Large intestine (tissue), 3 donors: Measurements from ENCODE around the gene TMEM87A. TPM values are rescaled to one million over a fixed set of nuclear protein-coding genes. Genes with fewer than 3 reads are reported as not detected.

ENCODE experiments used
- DNase-seq, 2 donors: peaks; one replicate each; pipeline versions ENCODE4 v3.0.0 to v3.0.0-alpha.2; 2013
- H3K27ac ChIP-seq: one replicate; pipeline ENCODE4 v1.5.1; 2013; ENCODE audit warnings: low read length
- H3K27me3 ChIP-seq: 2 replicates; pipeline ENCODE4 v1.6.1; 2013; ENCODE audit warnings: low read length; ENCODE audit not compliant: control insufficient read depth, insufficient read depth
- H3K36me3 ChIP-seq: 2 replicates; pipeline ENCODE4 v1.6.1; 2013; ENCODE audit warnings: low read length; ENCODE audit not compliant: control insufficient read depth, insufficient read depth
- H3K4me1 ChIP-seq: one replicate; pipeline ENCODE4 v1.6.1; 2013; ENCODE audit warnings: low read length; ENCODE audit not compliant: control insufficient read depth, insufficient read depth
- H3K4me3 ChIP-seq: one replicate; pipeline ENCODE4 v1.5.1; 2013; ENCODE audit warnings: low read length
- H3K9me3 ChIP-seq: one replicate; pipeline ENCODE4 v1.6.1; 2013; ENCODE audit warnings: mild to moderate bottlenecking, low read depth, low read length, moderate library complexity; ENCODE audit not compliant: control insufficient read depth
- WGBS: methylation state at CpG from one replicate; pipeline ENCODE4 v1.1.5; 2013; ENCODE audit warnings: low lambda C conversion rate; ENCODE audit not compliant: insufficient coverage; 5-methylcytosine and 5-hydroxymethylcytosine counted together
- polyA plus RNA-seq: library from polyadenylated mRNA; unstranded; fragments of 120-200 nt; gene quantifications from one replicate; pipeline ENCODE4 v1.2.1, GENCODE V29; 2013

The TMEM87A gene
- polyA plus RNA-seq, 1 donor: 55.9 TPM

DNA sequence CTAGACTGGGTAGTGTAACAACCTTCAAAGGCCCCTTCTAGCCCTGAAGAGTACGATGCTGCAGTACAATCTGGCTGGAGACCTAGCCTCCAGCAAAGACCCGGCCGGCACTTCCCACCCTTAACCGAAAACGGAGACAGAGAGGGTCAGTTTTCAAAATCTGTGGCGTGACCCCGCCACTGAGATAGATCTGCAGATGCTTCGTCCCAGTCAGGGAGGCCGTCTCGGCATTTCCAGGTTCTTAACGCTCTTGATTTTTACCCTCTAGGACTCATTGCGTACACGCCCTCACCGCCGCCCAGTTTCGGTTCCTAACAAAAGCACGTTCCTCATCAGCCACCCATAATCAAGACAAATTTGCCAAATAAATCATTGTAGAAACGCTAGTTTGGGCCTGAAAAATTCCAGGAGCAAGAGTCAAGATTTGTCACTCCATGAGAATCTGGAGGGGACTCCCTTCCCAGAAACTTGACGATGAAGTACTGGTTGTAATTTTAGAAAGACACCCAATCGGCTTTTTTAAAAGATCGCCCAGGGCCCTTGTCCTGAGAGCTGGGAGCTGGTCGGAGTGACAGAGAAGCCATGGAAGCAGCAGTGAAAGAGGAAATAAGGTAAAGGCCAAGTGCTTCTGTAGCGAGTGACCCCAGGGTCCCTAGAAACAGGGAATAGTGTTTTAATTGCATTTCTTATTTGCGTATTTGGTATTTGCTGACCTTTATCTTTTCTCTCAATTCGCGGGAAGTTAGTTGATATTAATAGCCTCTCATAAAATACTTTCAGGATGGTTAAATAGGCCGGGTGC, 868 bp upstream of the TMEM87A start:
- H3K27ac ChIP-seq: peak overlapping the region; percentile 96
- DNase-seq: peak in 1 of 2 donors; percentile 83
- H3K4me3 ChIP-seq: peak overlapping the region; percentile 67
- H3K9me3 ChIP-seq: no peaks in the 10 kb centered on the region
- peaks cover under 1% of the 10 kb centered on the region for H3K36me3 ChIP-seq
- WGBS: 0% methylated on average over 1 of the region's 27 CpGs
- no peaks in the 10 kb centered on the region for H3K27me3 ChIP-seq
- peaks cover 22% of the 10 kb centered on the region for H3K4me1 ChIP-seq

DNA sequence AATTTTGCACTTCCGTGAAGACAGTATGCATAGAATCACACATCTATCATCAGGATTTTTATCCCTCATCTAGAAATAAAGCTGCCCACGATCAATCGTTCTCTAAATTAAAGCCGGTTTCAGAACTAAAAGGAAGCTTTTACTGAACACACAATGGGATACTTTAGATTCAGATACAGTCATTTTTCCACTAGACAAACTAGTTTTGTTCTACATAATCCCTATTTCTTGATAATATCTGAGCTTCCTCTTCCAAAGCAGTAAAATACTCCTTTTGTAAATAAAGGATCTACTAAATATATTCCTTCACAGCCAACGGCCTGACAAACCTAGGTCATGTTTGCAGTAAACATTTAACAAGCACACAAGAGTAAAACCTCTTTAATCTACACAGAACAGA, 2.2 kb downstream of the TMEM87A start:
- Histone ChIP-seq H3K27me3 (no peaks in the 10 kb centered on the region), H3K4me3 (peak overlapping the region; percentile 67), H3K27ac (peak overlapping the region; percentile 96), H3K4me1 (peaks cover 22% of the 10 kb centered on the region), H3K9me3 (no peaks in the 10 kb centered on the region), H3K36me3 (peaks cover 11% of the 10 kb centered on the region)
- DNase-seq: peak in 1 of 2 donors; percentile 16
- 71% methylated on average over 1 of the region's 5 CpGs for WGBS

DNA sequence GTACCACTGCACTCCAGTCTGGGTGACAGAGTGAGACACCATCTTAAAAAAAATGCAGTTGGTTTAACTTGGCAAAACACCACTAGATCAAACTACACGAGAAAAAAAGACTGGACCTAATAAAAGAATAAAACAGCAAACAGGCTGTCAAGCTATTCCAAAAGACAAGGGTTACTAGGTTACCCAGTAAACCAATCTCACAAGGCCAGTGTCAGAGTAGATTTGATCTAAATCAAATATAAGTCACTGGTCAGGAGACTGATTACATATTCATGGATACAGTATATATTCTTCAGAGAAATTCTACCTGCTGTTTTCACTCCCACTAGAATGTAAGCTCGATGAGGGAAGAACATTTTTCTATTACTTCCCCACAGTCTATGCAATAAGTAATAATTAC, 2.7 kb downstream of the TMEM87A start:
- no peaks in the 10 kb centered on the region for H3K27me3 ChIP-seq
- peak in 1 of 2 donors; percentile 34 for DNase-seq
- H3K9me3 ChIP-seq: no peaks in the 10 kb centered on the region
- H3K36me3 ChIP-seq: peaks cover 15% of the 10 kb centered on the region
- no CpG with 5 or more reads among the region's 2 CpGs for WGBS
- peak overlapping the region; percentile 67 for H3K4me3 ChIP-seq
- peaks cover 17% of the 10 kb centered on the region for H3K4me1 ChIP-seq
- peak overlapping the region; percentile 96 for H3K27ac ChIP-seq

DNA sequence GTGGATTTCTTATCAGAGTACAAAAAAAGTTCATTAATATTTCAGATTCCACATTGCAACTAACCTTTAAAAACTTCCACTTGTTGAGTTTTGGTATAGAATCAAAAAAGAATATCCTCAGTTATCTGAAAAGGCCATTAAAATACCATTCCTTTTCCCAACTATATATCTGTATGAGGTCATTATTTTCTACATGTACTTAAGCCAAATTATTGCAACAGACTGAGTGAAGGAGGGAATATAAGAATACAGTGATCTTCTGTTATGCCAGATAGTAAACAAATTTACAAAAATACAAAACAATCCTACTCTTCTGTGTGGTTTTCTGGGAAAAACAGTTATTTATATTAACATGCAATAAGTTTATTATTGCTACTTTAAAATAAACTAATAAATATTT, 5.9 kb downstream of the TMEM87A start:
- no peaks in the 10 kb centered on the region for H3K27me3 ChIP-seq
- peaks cover 40% of the 10 kb centered on the region for H3K36me3 ChIP-seq
- no peak overlapping the region for H3K4me3 ChIP-seq
- no peak overlapping the region for H3K27ac ChIP-seq
- no peak for DNase-seq
- H3K9me3 ChIP-seq: no peaks in the 10 kb centered on the region
- peaks cover 8% of the 10 kb centered on the region for H3K4me1 ChIP-seq

DNA sequence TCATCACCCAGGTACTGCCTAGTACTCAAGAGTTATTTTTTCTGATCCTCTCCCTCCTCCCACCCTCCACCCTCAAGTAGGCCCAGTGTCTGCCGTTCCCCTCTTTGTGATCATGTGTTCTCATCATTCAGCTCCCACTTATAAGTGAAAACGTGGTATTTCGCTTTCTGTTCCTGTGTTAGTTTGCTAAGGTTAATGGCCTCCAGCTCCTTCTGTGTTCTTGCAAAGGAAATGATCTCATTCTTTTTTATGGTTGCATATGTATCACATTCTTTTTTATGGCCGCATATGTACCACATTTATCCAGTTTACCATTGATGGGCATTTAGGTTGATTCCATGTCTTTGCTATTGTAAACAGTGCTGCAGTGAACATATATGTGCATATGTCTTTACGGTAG, 8.4 kb downstream of the TMEM87A start:
- no peak for DNase-seq
- Histone ChIP-seq H3K4me3 (no peak overlapping the region), H3K9me3 (no peaks in the 10 kb centered on the region), H3K27me3 (no peaks in the 10 kb centered on the region), H3K4me1 (peaks cover under 1% of the 10 kb centered on the region), H3K36me3 (peaks cover 55% of the 10 kb centered on the region), H3K27ac (no peak overlapping the region)
- WGBS: 100% methylated on average over 1 of the region's 5 CpGs

DNA sequence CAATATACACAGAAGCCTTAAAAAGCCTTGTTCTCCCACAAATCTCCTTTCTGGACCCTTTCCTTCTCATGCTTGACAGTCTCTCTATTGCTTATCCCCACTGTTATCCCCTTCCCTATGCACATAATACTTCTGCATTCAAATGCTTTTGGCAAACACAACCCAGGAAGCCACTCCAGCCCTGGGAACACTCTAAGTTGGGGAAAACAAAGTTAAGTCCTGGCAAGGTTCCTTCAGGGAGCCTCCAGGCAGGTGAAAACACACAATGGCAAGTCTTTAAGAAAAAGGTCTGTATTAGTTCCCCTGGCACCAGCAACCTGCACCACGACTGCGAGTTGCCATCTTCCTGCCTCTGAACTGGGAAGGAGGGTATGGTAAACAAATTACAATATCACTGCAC, 19.9 kb downstream of the TMEM87A start:
- Histone ChIP-seq H3K4me1 (no peaks in the 10 kb centered on the region), H3K27me3 (no peaks in the 10 kb centered on the region), H3K4me3 (no peak overlapping the region), H3K36me3 (peaks cover 58% of the 10 kb centered on the region), H3K27ac (no peak overlapping the region), H3K9me3 (peaks cover 12% of the 10 kb centered on the region)
- no CpG with 5 or more reads among the region's 2 CpGs for WGBS
- no peak for DNase-seq

DNA sequence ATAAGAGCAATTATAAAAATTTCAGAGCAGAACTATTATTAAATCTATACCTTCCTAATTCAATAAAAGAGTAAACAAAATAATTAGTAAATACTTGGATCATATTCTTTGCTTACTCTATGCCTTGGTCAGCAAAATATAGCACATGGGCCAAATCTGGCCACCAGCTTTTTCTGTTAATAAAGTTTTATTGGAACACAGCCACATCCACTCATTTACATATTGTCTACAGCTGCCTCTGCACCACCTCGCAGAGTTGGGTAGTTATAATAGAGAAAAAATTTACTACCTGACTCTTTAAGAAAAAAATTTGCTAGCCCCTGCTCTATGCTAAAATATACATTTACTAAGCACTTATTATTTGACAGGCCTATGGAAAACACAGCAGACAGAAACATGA, 32.4 kb downstream of the TMEM87A start:
- DNase-seq: no peak
- H3K36me3 ChIP-seq: peaks cover 42% of the 10 kb centered on the region
- no peaks in the 10 kb centered on the region for H3K9me3 ChIP-seq
- H3K4me1 ChIP-seq: no peaks in the 10 kb centered on the region
- WGBS: no CpG with 5 or more reads among the region's 1 CpG
- H3K4me3 ChIP-seq: no peak overlapping the region
- H3K27me3 ChIP-seq: no peaks in the 10 kb centered on the region
- H3K27ac ChIP-seq: no peak overlapping the region

DNA sequence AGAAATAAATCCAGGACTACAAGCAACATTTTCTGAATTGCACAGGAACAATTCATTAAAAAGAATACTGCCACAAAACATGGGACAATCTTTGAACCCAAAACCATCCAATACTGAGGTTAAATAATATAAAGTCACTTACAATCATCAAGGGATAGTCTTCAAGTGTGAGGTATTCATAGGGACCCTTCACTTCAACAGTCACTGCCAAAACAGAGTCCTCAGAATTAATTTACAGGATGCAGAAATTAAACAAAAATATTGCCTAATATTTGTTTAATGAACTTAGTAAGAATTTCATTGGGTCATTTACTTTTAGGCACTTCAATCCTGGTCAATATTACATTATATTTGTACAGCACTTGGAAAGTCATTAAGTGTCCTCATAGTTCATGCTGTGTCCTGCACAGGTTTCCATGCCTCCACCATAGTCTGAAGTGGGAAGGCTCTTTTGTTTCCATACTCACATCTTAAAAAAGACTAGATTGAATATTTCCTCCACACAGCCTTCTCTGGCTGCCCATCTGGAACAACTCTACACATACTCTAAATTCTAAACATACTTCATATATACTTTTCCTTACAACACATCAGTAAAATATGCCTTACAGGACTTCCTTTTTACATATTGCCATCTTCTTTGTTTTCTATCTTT, 33.6 kb downstream of the TMEM87A start:
- no peaks in the 10 kb centered on the region for H3K4me1 ChIP-seq
- no peaks in the 10 kb centered on the region for H3K9me3 ChIP-seq
- no peak overlapping the region for H3K27ac ChIP-seq
- no peak overlapping the region for H3K4me3 ChIP-seq
- DNase-seq: no peak
- peaks cover 49% of the 10 kb centered on the region for H3K36me3 ChIP-seq
- H3K27me3 ChIP-seq: no peaks in the 10 kb centered on the region

DNA sequence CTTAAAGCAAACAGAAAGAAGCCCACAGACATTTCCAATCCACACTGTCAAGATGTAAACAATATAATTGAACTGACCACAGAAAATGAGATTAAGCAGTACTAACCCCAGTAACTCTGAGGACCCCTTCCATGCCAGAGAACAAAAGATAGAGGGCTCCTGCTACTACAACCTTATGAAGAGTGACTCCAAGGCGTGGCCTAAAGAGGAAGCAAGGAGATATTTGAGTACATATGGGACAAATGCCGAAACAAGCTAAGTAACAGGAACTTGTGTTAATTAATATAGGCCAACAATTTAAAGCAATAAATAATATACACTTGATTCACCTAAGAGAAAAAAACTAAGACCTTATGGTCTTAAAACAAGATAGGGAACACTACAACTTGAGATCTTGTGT, 40.1 kb downstream of the TMEM87A start:
- peaks cover 4% of the 10 kb centered on the region for H3K4me1 ChIP-seq
- no peaks in the 10 kb centered on the region for H3K9me3 ChIP-seq
- H3K27ac ChIP-seq: peak overlapping the region; percentile 28
- peaks cover 61% of the 10 kb centered on the region for H3K36me3 ChIP-seq
- WGBS: 80% methylated on average over 1 of the region's 2 CpGs
- no peaks in the 10 kb centered on the region for H3K27me3 ChIP-seq
- DNase-seq: no peak
- H3K4me3 ChIP-seq: no peak overlapping the region

DNA sequence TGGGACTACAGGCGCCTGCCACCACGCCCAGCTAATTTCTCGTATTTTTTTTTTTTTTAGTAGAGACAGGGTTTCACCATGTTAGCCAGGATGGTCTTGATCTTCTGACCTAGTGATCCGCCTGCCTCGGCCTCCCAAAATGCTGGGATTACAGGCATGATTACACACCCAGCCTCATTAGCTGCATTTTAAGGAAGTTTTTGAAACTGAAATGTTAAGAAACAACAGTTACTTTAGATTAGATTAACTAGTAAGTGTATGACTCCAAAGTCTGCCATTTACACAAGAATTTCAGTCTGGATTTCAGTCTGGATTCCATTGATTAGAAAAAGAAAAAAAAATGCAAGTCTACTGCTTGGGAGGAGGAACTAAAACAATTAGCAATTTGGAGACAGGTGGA, 40.6 kb downstream of the TMEM87A start:
- Histone ChIP-seq H3K27ac (peak overlapping the region; percentile 28), H3K36me3 (peaks cover 59% of the 10 kb centered on the region), H3K27me3 (no peaks in the 10 kb centered on the region), H3K4me1 (peaks cover 7% of the 10 kb centered on the region), H3K9me3 (no peaks in the 10 kb centered on the region), H3K4me3 (no peak overlapping the region)
- WGBS: no CpG with 5 or more reads among the region's 5 CpGs
- DNase-seq: peak; percentile 5 to 45

DNA sequence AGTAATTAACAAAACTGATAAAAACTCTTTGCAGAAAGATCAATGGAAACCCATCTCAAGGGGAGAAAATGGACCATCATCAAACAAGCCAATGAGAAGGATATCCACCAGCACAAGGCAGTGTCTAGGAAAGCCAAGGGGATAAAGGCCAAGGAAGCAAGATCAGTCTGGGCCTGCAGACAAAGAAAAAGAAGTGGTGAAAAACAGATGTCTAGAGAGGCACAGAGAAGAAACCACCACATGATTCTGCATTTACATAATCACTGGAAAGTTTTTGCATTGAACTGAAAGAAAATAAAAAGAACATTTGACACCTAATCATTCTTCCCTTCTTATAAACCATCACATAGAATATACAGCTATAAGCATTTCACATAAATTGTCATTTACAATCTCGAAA, 42.1 kb downstream of the TMEM87A start:
- Histone ChIP-seq H3K4me1 (peaks cover 12% of the 10 kb centered on the region), H3K27me3 (no peaks in the 10 kb centered on the region), H3K4me3 (no peak overlapping the region), H3K36me3 (peaks cover 57% of the 10 kb centered on the region), H3K27ac (no peak overlapping the region), H3K9me3 (no peaks in the 10 kb centered on the region)
- 100% methylated on average over 1 of the region's 1 CpG for WGBS
- DNase-seq: no peak
